K562 (cell line): ENCODE data around the gene PTCRA. TPM values are rescaled to one million over a fixed set of nuclear protein-coding genes. Genes with fewer than 3 reads are reported as not detected.
A peak's percentile ranks its signal among the peaks of the same experiment; 100 is the strongest.

Experiments used
- ATAC-seq: fragments of 200-7000 bp; cut with Tn5 transposase; 3 replicates; pipeline ENCODE4 v1.9.1; 2020; ENCODE audit warnings: moderate library complexity
- BruUV-seq: library from RNA; stranded (reverse); fragments of 400-500 nt; replicated peaks from 2 replicates; lab custom pipeline; 2021; lab: Mats Ljungman, UMichigan
- CTCF ChIA-PET: fragments of 300-600 bp; formaldehyde crosslinking; extraction: SDS; loops from one replicate; lab custom pipeline; 2021; ENCODE audit warnings: low intra/inter-chr PET ratio; lab: Yijun Ruan, JAX
- POLR2A ChIA-PET: fragments of 300-600, 350-650 bp; sonication (Branson Sonifier 250); formaldehyde crosslinking; extraction: SDS; loops from one replicate; lab custom pipeline; 2021; ENCODE audit warnings: antibody characterized with exemption, inconsistent platforms; lab: Yijun Ruan, JAX
- DNase-seq, 4 experiments: peaks; one replicate each; pipeline versions ENCODE4 v3.0.0 to v3.0.0-alpha.2; 2011 to 2018; ENCODE audit warnings: low spot score in 3 of 4, mixed read lengths in 3 of 4; ENCODE audit errors: extremely low read depth in 1 of 4
- FAIRE-seq: peaks from 2 replicates; lab custom pipeline; 2011; peaks lifted over from hg19 to GRCh38; lab: Jason Lieb, UNC
- H2AFZ ChIP-seq: 2 replicates; pipeline ENCODE4 v1.6.0; 2011; ENCODE audit warnings: low read depth, low read length, control low read depth, inconsistent platforms
- H3K27ac ChIP-seq: fragments of 200-600 bp; 3 replicates; pipeline ENCODE4 v1.8.0; 2011; ENCODE audit warnings: low read depth, mild to moderate bottlenecking, control low read depth, inconsistent platforms, low read length, moderate library complexity, mixed read lengths; ENCODE audit errors: extremely low read depth
- H3K27me3 ChIP-seq, 2 experiments: fragments of 300-600 bp in 1 of 2; 2 replicates in 1 of 2; 3 replicates in 1 of 2; pipeline versions ENCODE4 v1.6.0 to v1.8.0; 2011; ENCODE audit warnings: inconsistent platforms in 2 of 2, low read length in 2 of 2, mild to moderate bottlenecking in 1 of 2, mixed read lengths in 1 of 2, moderate library complexity in 1 of 2; ENCODE audit not compliant: control insufficient read depth in 2 of 2, insufficient read depth in 2 of 2
- H3K36me3 ChIP-seq: fragments of 300-600 bp; 3 replicates; pipeline ENCODE4 v1.8.0; 2011; ENCODE audit warnings: mild to moderate bottlenecking, low read length, inconsistent platforms; ENCODE audit not compliant: control insufficient read depth, insufficient read depth
- H3K4me1 ChIP-seq, 2 experiments: fragments of 200-600 bp in 1 of 2; replicated peaks in 1 of 2; 2 replicates in 1 of 2; 3 replicates in 1 of 2; pipeline versions ENCODE4 v1.5.1 to v1.8.0; 2011; ENCODE audit warnings: inconsistent platforms in 2 of 2, low read length in 2 of 2, mild to moderate bottlenecking in 1 of 2, mixed read lengths in 1 of 2, moderate library complexity in 1 of 2; ENCODE audit not compliant: control insufficient read depth in 2 of 2, insufficient read depth in 2 of 2
- H3K4me2 ChIP-seq: 2 replicates; pipeline ENCODE4 v1.6.1; 2011; ENCODE audit warnings: low read length, control low read depth, inconsistent platforms, mixed read lengths; ENCODE audit not compliant: insufficient read depth
- H3K4me3 ChIP-seq: fragments of 200-600 bp; sonication (generic), shearing (Covaris generic); 2 replicates; pipeline ENCODE4 v1.5.1; 2016; ENCODE audit warnings: control low read depth, inconsistent platforms
- H3K79me2 ChIP-seq: fragments of 200-600 bp; 3 replicates; pipeline ENCODE4 v1.8.0; 2011; ENCODE audit warnings: low read length, inconsistent platforms; ENCODE audit not compliant: control insufficient read depth, insufficient read depth
- H3K9ac ChIP-seq, 2 experiments: 2 replicates each; pipeline versions ENCODE4 v1.6.0 to v1.6.1; 2011; ENCODE audit warnings: low read depth in 2 of 2, low read length in 2 of 2, control low read depth in 1 of 2, inconsistent platforms in 1 of 2, mild to moderate bottlenecking in 1 of 2, mixed read lengths in 1 of 2; ENCODE audit not compliant: insufficient read depth in 1 of 2
- H3K9me1 ChIP-seq: one replicate; pipeline ENCODE4 v1.6.0; 2011; ENCODE audit warnings: inconsistent platforms, mild to moderate bottlenecking, low read length, moderate library complexity; ENCODE audit not compliant: control insufficient read depth, insufficient read depth
- H3K9me3 ChIP-seq: replicated peaks from 2 replicates; pipeline ENCODE4 v1.5.1; 2011; ENCODE audit warnings: low read depth, low read length, inconsistent platforms; ENCODE audit not compliant: control insufficient read depth, insufficient read depth
- H4K20me1 ChIP-seq: replicated peaks from 2 replicates; pipeline ENCODE4 v1.6.1; 2011; ENCODE audit warnings: low read length, inconsistent platforms, mixed read lengths; ENCODE audit not compliant: control insufficient read depth, insufficient read depth
- ARID1B ChIP-seq: fragments of 450-650 bp; IDR thresholded peaks from 2 replicates; pipeline ENCODE4 v1.6.1; 2016; ENCODE audit warnings: antibody characterized with exemption, mild to moderate bottlenecking, inconsistent platforms
- BCOR ChIP-seq: fragments of 450-650 bp; IDR thresholded peaks from 2 replicates; pipeline ENCODE4 v1.6.1; 2016
- ERF ChIP-seq: fragments of 450-650 bp; formaldehyde crosslinking; IDR thresholded peaks from 2 replicates; pipeline ENCODE4 v1.4.0; 2020; ENCODE audit warnings: mild to moderate bottlenecking, mixed read lengths
- JUND ChIP-seq, 2 experiments: IDR thresholded peaks; 2 replicates in 1 of 2; 3 replicates in 1 of 2; pipeline ENCODE4 v1.6.1; 2011; ENCODE audit warnings: borderline replicate concordance in 2 of 2, low read depth in 2 of 2, low read length in 2 of 2, improper control_type of control experiment in 1 of 2, missing biosample characterization in 1 of 2, missing genetic modification characterization in 1 of 2, missing genetic modification reagents in 1 of 2
- KDM1A ChIP-seq, 2 experiments: fragments of 450-650 bp; IDR thresholded peaks; 2 replicates each; pipeline ENCODE4 v1.6.1; 2016; ENCODE audit warnings: mild to moderate bottlenecking in 2 of 2
- RFX7 ChIP-seq: fragments of 250-450 bp; sonication (Bioruptor Pico); IDR thresholded peaks from 2 replicates; pipeline ENCODE4 v1.5.1; 2021; ENCODE audit warnings: mild to moderate bottlenecking
- TAF15 ChIP-seq: fragments of 200-400 bp; formaldehyde crosslinking; IDR thresholded peaks from 2 replicates; pipeline ENCODE4 v1.6.1; 2017; ENCODE audit warnings: mild to moderate bottlenecking, low read depth, low read length, moderate library complexity
- ZBTB7A ChIP-seq: IDR thresholded peaks from 2 replicates; pipeline ENCODE4 v1.6.1; 2011; ENCODE audit warnings: low read depth, mild to moderate bottlenecking, low read length, moderate library complexity, borderline replicate concordance; ENCODE audit not compliant: control insufficient read depth
- ZNF12 ChIP-seq: sonication (generic); formaldehyde crosslinking; IDR thresholded peaks from 2 replicates; pipeline ENCODE4 v1.4.0; 2020; ENCODE audit warnings: mild to moderate bottlenecking, missing genetic modification reagents
- WGBS: fragments of 100-300 bp; shearing (Covaris generic); methylation state at CpG from one replicate; pipeline ENCODE4 v1.1.6; 2016; ENCODE audit warnings: low coverage, mixed read lengths; ENCODE audit not compliant: insufficient coverage; ENCODE audit errors: missing lambda C conversion rate; 5-methylcytosine and 5-hydroxymethylcytosine counted together
- in situ Hi-C: fragments of 300-500 bp; cut with MboI; formaldehyde crosslinking; loops from 4 replicates; pipeline ENCODE4 v1.15.0; 2018; ENCODE audit warnings: inconsistent platforms, mixed read lengths
- intact Hi-C: fragments of 100-400 bp; cut with micrococcal nuclease; formaldehyde crosslinking; loops from 2 replicates; pipeline ENCODE4 v1.14.2; 2022
- polyA plus RNA-seq, 8 experiments: library from polyadenylated mRNA; depleted of rRNA in 4 of 8; stranded (reverse) in 5 of 8; unstranded in 3 of 8; fragments of >200 nt; fragmentation: Nextera tagmentation in 2 of 8; fragmentation: Illumina TruSeq in 1 of 8; extraction: Ambion mirVana in 2 of 8; extraction: Trizol in 1 of 8; gene quantifications; 2 replicates each; pipeline versions ENCODE4 v1.2.1 to v1.2.3, GENCODE V29; 2011 to 2014; ENCODE audit warnings: inconsistent platforms in 1 of 8, missing spikeins in 1 of 8
- total RNA-seq, 7 experiments: library from RNA; depleted of rRNA in 6 of 7; stranded (reverse); fragments of >200 nt in 6 of 7; fragmentation: Illumina TruSeq in 2 of 7; extraction: Trizol in 2 of 7; gene quantifications; 2 replicates each; pipeline versions ENCODE4 v1.2.1 to v1.2.3, GENCODE V29; 2011 to 2021; ENCODE audit warnings: low replicate concordance in 1 of 7
- TF ChIP-seq, protein P1 (sequence below): sonication (generic); formaldehyde crosslinking; IDR thresholded peaks from 2 replicates; pipeline ENCODE4 v1.8.0; 2022; ENCODE audit warnings: missing genetic modification reagents, mild to moderate bottlenecking, moderate library complexity, borderline replicate concordance
- TF ChIP-seq, protein P2 (sequence below), 2 experiments: fragments of 450-650 bp; IDR thresholded peaks; 2 replicates each; pipeline ENCODE4 v1.6.1; 2018; ENCODE audit warnings: mild to moderate bottlenecking in 2 of 2, low read depth in 1 of 2; ENCODE audit not compliant: partially characterized antibody in 2 of 2
- TF ChIP-seq, protein P3 (sequence below), 2 experiments: fragments of 450-650 bp in 1 of 2; sonication (generic) in 1 of 2; formaldehyde crosslinking; conservative IDR thresholded peaks; 2 replicates each; pipeline versions ENCODE4 v1.4.0 to v1.8.1; 2020 to 2022; ENCODE audit warnings: mild to moderate bottlenecking in 1 of 2, missing genetic modification reagents in 1 of 2

Gene PTCRA
- total and polyA plus RNA-seq, 9 of the 15 experiments (the other 6 are each of a cell fraction or from before 2014, with no cell fraction given): 0.21 TPM; not detected in 8

DNA sequence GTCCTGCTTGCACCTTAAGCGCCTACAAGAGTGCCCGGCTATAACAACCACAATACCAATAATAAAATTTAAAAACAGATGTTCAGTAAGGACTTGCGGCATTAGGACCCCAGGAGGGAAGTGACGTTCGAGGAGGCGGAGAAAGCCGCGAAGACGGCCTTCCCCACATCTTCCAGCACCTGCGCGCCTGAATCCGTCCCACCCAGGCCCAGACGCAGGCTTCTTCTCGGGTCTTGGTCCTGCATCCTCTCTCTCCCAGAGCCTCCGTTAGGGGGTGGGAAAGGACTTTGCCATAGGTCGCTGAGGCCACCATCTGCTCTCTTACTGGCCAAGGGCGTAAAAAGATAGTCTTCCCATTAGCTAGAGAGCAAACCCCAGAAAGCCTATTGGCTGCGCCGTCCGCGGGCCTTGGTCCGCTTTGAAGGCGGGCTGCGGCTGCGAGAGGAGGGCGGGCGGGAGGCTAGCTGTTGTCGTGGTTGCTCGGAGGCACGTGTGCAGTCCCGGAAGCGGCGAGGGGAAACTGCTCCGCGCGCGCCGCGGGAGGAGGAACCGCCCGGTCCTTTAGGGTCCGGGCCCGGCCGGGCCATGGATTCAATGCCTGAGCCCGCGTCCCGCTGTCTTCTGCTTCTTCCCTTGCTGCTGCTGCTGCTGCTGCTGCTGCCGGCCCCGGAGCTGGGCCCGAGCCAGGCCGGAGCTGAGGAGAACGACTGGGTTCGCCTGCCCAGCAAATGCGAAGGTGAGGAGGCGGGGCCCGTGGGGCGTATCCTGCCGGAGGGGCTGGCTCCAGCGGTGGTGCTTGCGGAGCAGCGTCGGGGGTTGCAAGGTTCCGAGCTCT lies 13.3 kb downstream of the PTCRA start, which contains the start of gene CNPY3 (continued):
- TF ChIP-seq ERF (CRISPR knock-in tag) (no peak), TAF15 (no peak), ZNF12 (CRISPR knock-in tag) (no peak), RFX7 (CRISPR knock-in tag) (no peak)

DNA sequence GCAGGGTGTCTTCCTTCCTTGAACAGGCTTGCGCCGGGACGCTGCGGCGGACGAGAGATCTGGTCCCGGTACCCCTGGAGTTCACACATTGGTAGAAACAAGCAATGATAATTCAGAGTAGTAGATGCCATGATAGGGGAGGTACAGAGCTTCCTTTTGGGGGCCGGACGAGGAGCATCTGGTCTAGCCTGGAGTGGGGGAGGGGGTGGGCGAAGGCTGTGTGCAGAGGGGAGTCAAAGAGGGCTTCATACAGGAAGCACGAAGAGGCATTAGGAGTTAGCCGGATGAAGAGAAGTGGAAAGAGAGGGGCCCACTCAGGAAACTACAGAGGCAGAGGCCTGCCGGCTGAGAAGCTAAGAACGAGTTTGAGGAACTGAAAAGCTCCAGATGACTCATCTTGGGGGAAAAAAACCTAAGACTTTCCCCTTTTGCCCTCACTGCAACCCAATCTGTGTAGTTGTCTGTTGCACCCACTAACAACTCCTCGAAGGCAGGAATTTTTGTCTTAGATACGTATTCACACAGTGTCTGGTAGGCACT lies 14.0 kb downstream of the PTCRA start:
- Histone ChIP-seq H3K4me1 (peaks cover 15 to 25% of the 10 kb centered on the region in 2 experiments; a peak in 4 of 5 replicates), H3K9me1 (no peaks in the 10 kb centered on the region), H3K9me3 (no peaks in the 10 kb centered on the region), H3K79me2 (peaks cover 43% of the 10 kb centered on the region), H3K27me3 (no peaks in the 10 kb centered on the region), H3K4me3 (peak overlapping the region; percentile 76), H3K36me3 (peaks cover 29% of the 10 kb centered on the region), H2AFZ (peak overlapping the region; percentile 95), H3K27ac (peak overlapping the region; percentile 90), H3K9ac (peak overlapping the region; percentile 84 to 93), H4K20me1 (no peaks in the 10 kb centered on the region), H3K4me2 (peak overlapping the region; percentile 84)
- peak; percentile 12 for ATAC-seq
- DNase-seq: peak in 2 of 4 experiments; percentile 50 to 70
- ChIA-PET CTCF (no interaction called here), POLR2A (interaction anchor here (0.6 to 3.5 kb wide), 26 partner anchors 10 to 784 kb away, joined by 3 to 30 read pairs (median 4); partner anchors contain the start of genes CUL9, PEX6 and PPP2R5D)
- in situ Hi-C loops (no loop called here), intact Hi-C loops (loop anchor here (1.0 kb wide), 2 partner anchors 48 to 84 kb away; partner anchors contain the start of gene KLHDC3)
- peak; percentile 73 for FAIRE-seq
- 1% methylated on average over 16 of the region's 16 CpGs for WGBS
- no TSS peak for BruUV-seq
- TF ChIP-seq, protein P1, sequence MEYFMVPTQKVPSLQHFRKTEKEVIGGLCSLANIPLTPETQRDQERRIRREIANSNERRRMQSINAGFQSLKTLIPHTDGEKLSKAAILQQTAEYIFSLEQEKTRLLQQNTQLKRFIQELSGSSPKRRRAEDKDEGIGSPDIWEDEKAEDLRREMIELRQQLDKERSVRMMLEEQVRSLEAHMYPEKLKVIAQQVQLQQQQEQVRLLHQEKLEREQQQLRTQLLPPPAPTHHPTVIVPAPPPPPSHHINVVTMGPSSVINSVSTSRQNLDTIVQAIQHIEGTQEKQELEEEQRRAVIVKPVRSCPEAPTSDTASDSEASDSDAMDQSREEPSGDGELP (CRISPR knock-in tag): no peak
- TF ChIP-seq, protein P2, sequence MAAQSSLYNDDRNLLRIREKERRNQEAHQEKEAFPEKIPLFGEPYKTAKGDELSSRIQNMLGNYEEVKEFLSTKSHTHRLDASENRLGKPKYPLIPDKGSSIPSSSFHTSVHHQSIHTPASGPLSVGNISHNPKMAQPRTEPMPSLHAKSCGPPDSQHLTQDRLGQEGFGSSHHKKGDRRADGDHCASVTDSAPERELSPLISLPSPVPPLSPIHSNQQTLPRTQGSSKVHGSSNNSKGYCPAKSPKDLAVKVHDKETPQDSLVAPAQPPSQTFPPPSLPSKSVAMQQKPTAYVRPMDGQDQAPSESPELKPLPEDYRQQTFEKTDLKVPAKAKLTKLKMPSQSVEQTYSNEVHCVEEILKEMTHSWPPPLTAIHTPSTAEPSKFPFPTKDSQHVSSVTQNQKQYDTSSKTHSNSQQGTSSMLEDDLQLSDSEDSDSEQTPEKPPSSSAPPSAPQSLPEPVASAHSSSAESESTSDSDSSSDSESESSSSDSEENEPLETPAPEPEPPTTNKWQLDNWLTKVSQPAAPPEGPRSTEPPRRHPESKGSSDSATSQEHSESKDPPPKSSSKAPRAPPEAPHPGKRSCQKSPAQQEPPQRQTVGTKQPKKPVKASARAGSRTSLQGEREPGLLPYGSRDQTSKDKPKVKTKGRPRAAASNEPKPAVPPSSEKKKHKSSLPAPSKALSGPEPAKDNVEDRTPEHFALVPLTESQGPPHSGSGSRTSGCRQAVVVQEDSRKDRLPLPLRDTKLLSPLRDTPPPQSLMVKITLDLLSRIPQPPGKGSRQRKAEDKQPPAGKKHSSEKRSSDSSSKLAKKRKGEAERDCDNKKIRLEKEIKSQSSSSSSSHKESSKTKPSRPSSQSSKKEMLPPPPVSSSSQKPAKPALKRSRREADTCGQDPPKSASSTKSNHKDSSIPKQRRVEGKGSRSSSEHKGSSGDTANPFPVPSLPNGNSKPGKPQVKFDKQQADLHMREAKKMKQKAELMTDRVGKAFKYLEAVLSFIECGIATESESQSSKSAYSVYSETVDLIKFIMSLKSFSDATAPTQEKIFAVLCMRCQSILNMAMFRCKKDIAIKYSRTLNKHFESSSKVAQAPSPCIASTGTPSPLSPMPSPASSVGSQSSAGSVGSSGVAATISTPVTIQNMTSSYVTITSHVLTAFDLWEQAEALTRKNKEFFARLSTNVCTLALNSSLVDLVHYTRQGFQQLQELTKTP (IDR thresholded peaks at IDR 0.05; ENCODE audit: low read depth in 1 of 2, partially characterized antibody in 2 of 2): peak in 1 of 2 experiments; percentile 43
- TF ChIP-seq ARID1B: peak; percentile 43
- TF ChIP-seq BCOR: 0 out of 2 replicates have a peak, but pooled peaks have one; percentile 5
- TF ChIP-seq, protein P3, sequence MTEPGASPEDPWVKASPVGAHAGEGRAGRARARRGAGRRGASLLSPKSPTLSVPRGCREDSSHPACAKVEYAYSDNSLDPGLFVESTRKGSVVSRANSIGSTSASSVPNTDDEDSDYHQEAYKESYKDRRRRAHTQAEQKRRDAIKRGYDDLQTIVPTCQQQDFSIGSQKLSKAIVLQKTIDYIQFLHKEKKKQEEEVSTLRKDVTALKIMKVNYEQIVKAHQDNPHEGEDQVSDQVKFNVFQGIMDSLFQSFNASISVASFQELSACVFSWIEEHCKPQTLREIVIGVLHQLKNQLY (CRISPR knock-in tag; conservative IDR thresholded peaks at IDR 0.05): 0 out of 4 replicates have a peak, but pooled peaks of 1 of the 2 experiments have one; percentile 8
- TF ChIP-seq ZBTB7A: peak; percentile 40; the same call in 1 of the 2 replicates
- TF ChIP-seq JUND (IDR thresholded peaks at IDR 0.05; ENCODE audit: borderline replicate concordance, low read depth, low read length): peak; percentile 94
- peak; percentile 91 for TF ChIP-seq JUND (tag; IDR thresholded peaks at IDR 0.05; ENCODE audit: borderline replicate concordance, low read depth, low read length)
- peak; percentile 53 to 64; a peak in 2 of 4 replicates for TF ChIP-seq KDM1A (IDR thresholded peaks at IDR 0.05)
